K562 (cell line): ENCODE data around the gene LMNB1. TPM values are rescaled to one million over a fixed set of nuclear protein-coding genes. Genes with fewer than 3 reads are reported as not detected.

Experiments
- BCL6 ChIP-seq: fragments of 250-450 bp; sonication (Bioruptor Pico); IDR thresholded peaks from 2 replicates; pipeline ENCODE4 v1.4.0; 2020
- BHLHE40 ChIP-seq: IDR thresholded peaks from 2 replicates; pipeline ENCODE4 v1.6.1; 2011; ENCODE audit warnings: low read length, improper control_type of control experiment
- ELF4 ChIP-seq: fragments of 450-650 bp; formaldehyde crosslinking; IDR thresholded peaks from 2 replicates; pipeline ENCODE4 v1.4.0; 2022; ENCODE audit warnings: missing genetic modification characterization
- GTF2B ChIP-seq: IDR thresholded peaks from 2 replicates; pipeline ENCODE4 v1.6.1; 2011; ENCODE audit not compliant: insufficient read length; ENCODE audit errors: extremely low read depth
- NEUROD1 ChIP-seq: fragments of 150-350 bp; IDR thresholded peaks from 2 replicates; pipeline ENCODE4 v1.6.1; 2014; ENCODE audit warnings: borderline replicate concordance, low read length, low read depth; ENCODE audit not compliant: partially characterized antibody
- PREB ChIP-seq: sonication (generic); formaldehyde crosslinking; IDR thresholded peaks from 2 replicates; pipeline ENCODE4 v1.8.1; 2023; ENCODE audit warnings: mild to moderate bottlenecking, missing genetic modification reagents
- RBM34 ChIP-seq: fragments of 200-400 bp; formaldehyde crosslinking; IDR thresholded peaks from 2 replicates; pipeline ENCODE4 v1.6.1; 2018; ENCODE audit warnings: low read length, borderline replicate concordance; ENCODE audit not compliant: insufficient read depth
- RNF2 ChIP-seq: sonication (generic); IDR thresholded peaks from 2 replicates; pipeline ENCODE4 v1.6.1; 2016
- SIX5 ChIP-seq, 2 experiments: IDR thresholded peaks; 2 replicates each; pipeline ENCODE4 v1.6.1; 2011; ENCODE audit warnings: low read length in 2 of 2, borderline replicate concordance in 1 of 2, low read depth in 1 of 2, mild to moderate bottlenecking in 1 of 2, moderate library complexity in 1 of 2; ENCODE audit not compliant: insufficient read depth in 1 of 2
- TRIM28 ChIP-seq: fragments of 450-650 bp; IDR thresholded peaks from 2 replicates; pipeline ENCODE4 v1.6.1; 2017
- U2AF2 ChIP-seq: fragments of 200-400 bp; formaldehyde crosslinking; optimal IDR thresholded peaks from 2 replicates; pipeline ENCODE3; 2017; ENCODE audit warnings: low read depth, mild to moderate bottlenecking, low read length
- YBX1 ChIP-seq: fragments of 450-650 bp; IDR thresholded peaks from 2 replicates; pipeline ENCODE4 v1.7.1; 2016; ENCODE audit warnings: mild to moderate bottlenecking
- ZBTB17 ChIP-seq: fragments of 450-650 bp; formaldehyde crosslinking; IDR thresholded peaks from 2 replicates; pipeline ENCODE4 v1.4.0; 2020; ENCODE audit warnings: mild to moderate bottlenecking
- ZNF174 ChIP-seq: fragments of 250-450 bp; sonication (Bioruptor Pico); IDR thresholded peaks from 2 replicates; pipeline ENCODE4 v1.4.0; 2020; ENCODE audit warnings: mild to moderate bottlenecking
- ZNF586 ChIP-seq: fragments of 450-650 bp; formaldehyde crosslinking; conservative IDR thresholded peaks from 2 replicates; pipeline ENCODE4 v1.4.0; 2020; ENCODE audit warnings: mild to moderate bottlenecking, moderate library complexity
- polyA plus RNA-seq, 8 experiments: library from polyadenylated mRNA; depleted of rRNA in 4 of 8; stranded (reverse) in 5 of 8; unstranded in 3 of 8; fragments of >200 nt; fragmentation: Nextera tagmentation in 2 of 8; fragmentation: Illumina TruSeq in 1 of 8; extraction: Ambion mirVana in 2 of 8; extraction: Trizol in 1 of 8; gene quantifications; 2 replicates each; pipeline versions ENCODE4 v1.2.1 to v1.2.3, GENCODE V29; 2011 to 2014; ENCODE audit warnings: inconsistent platforms in 1 of 8, missing spikeins in 1 of 8
- total RNA-seq, 7 experiments: library from RNA; depleted of rRNA in 6 of 7; stranded (reverse); fragments of >200 nt in 6 of 7; fragmentation: Illumina TruSeq in 2 of 7; extraction: Trizol in 2 of 7; gene quantifications; 2 replicates each; pipeline versions ENCODE4 v1.2.1 to v1.2.3, GENCODE V29; 2011 to 2021; ENCODE audit warnings: low replicate concordance in 1 of 7
- TF ChIP-seq, protein P1 (sequence below): fragments of 150-350 bp; conservative IDR thresholded peaks from 2 replicates; pipeline ENCODE4 v1.6.1; 2014; ENCODE audit warnings: low read length
- TF ChIP-seq, protein P2 (sequence below): fragments of 450-650 bp; IDR thresholded peaks from 2 replicates; pipeline ENCODE4 v1.6.1; 2018; ENCODE audit warnings: mild to moderate bottlenecking, low read depth; ENCODE audit not compliant: partially characterized antibody
- TF ChIP-seq, protein P3 (sequence below): sonication (generic); formaldehyde crosslinking; IDR thresholded peaks from 2 replicates; pipeline ENCODE4 v1.8.0; 2022; ENCODE audit warnings: mild to moderate bottlenecking, missing genetic modification reagents
- TF ChIP-seq, protein P4 (sequence below): fragments of 450-650 bp; IDR thresholded peaks from 2 replicates; pipeline ENCODE4 v1.6.1; 2016; ENCODE audit warnings: low read depth, mild to moderate bottlenecking, moderate library complexity

Gene LMNB1
- total and polyA plus RNA-seq, 9 of the 15 experiments (the other 6 are each of a cell fraction or from before 2014, with no cell fraction given): 2.8 to 190 (median 131) TPM

- TF ChIP-seq RNF2 (peak; percentile 37; the same call in 1 of the 2 replicates), BHLHE40 (no peak), BCL6 (CRISPR knock-in tag) (no peak), ZNF174 (CRISPR knock-in tag) (no peak), SIX5 (IDR thresholded peaks at IDR 0.05; ENCODE audit: borderline replicate concordance in 1 of 2, insufficient read depth in 1 of 2, low read depth in 1 of 2, low read length in 2 of 2) (no peak), ZNF586 (no peak), GTF2B (no peak), U2AF2 (no peak), TRIM28 (no peak), ZBTB17 (CRISPR knock-in tag) (no peak), ELF4 (CRISPR knock-in tag) (no peak), NEUROD1 (no peak), RBM34 (no peak), PREB (CRISPR knock-in tag) (no peak), YBX1 (no peak)
- TF ChIP-seq, protein P1, sequence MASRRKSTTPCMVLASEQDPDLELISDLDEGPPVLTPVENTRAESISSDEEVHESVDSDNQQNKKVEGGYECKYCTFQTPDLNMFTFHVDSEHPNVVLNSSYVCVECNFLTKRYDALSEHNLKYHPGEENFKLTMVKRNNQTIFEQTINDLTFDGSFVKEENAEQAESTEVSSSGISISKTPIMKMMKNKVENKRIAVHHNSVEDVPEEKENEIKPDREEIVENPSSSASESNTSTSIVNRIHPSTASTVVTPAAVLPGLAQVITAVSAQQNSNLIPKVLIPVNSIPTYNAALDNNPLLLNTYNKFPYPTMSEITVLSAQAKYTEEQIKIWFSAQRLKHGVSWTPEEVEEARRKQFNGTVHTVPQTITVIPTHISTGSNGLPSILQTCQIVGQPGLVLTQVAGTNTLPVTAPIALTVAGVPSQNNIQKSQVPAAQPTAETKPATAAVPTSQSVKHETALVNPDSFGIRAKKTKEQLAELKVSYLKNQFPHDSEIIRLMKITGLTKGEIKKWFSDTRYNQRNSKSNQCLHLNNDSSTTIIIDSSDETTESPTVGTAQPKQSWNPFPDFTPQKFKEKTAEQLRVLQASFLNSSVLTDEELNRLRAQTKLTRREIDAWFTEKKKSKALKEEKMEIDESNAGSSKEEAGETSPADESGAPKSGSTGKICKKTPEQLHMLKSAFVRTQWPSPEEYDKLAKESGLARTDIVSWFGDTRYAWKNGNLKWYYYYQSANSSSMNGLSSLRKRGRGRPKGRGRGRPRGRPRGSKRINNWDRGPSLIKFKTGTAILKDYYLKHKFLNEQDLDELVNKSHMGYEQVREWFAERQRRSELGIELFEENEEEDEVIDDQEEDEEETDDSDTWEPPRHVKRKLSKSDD: no peak
- TF ChIP-seq, protein P2, sequence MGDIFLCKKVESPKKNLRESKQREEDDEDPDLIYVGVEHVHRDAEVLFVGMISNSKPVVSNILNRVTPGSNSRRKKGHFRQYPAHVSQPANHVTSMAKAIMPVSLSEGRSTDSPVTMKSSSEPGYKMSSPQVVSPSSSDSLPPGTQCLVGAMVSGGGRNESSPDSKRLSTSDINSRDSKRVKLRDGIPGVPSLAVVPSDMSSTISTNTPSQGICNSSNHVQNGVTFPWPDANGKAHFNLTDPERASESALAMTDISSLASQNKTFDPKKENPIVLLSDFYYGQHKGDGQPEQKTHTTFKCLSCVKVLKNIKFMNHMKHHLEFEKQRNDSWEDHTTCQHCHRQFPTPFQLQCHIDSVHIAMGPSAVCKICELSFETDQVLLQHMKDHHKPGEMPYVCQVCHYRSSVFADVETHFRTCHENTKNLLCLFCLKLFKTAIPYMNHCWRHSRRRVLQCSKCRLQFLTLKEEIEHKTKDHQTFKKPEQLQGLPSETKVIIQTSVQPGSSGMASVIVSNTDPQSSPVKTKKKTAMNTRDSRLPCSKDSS: no peak
- TF ChIP-seq, protein P3, sequence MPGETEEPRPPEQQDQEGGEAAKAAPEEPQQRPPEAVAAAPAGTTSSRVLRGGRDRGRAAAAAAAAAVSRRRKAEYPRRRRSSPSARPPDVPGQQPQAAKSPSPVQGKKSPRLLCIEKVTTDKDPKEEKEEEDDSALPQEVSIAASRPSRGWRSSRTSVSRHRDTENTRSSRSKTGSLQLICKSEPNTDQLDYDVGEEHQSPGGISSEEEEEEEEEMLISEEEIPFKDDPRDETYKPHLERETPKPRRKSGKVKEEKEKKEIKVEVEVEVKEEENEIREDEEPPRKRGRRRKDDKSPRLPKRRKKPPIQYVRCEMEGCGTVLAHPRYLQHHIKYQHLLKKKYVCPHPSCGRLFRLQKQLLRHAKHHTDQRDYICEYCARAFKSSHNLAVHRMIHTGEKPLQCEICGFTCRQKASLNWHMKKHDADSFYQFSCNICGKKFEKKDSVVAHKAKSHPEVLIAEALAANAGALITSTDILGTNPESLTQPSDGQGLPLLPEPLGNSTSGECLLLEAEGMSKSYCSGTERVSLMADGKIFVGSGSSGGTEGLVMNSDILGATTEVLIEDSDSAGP (CRISPR knock-in tag): peak; percentile 1; the same call in 1 of the 2 replicates
- TF ChIP-seq, protein P4, sequence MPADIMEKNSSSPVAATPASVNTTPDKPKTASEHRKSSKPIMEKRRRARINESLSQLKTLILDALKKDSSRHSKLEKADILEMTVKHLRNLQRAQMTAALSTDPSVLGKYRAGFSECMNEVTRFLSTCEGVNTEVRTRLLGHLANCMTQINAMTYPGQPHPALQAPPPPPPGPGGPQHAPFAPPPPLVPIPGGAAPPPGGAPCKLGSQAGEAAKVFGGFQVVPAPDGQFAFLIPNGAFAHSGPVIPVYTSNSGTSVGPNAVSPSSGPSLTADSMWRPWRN: no peak
These were observed 70.5 kb downstream of the LMNB1 start (continued) for GRCh38 chr5:126847456-126847820.
